HL-60/S4 treated with retinoic acid at 250 ng/mL for 4 days and 3 days (cell line): Measurements from ENCODE around the gene RPL35.

Experiments used
- in situ Hi-C: fragments of 300-500 bp; cut with MboI; formaldehyde crosslinking; loops from 2 replicates; pipeline ENCODE4 v1.7.0; 2022; ENCODE audit warnings: low sequenced_read_pairs

RPL35 gene

GRCh38 chr9:124877021-124877782 is 15.4 kb upstream of the RPL35 start:
- in situ Hi-C loops = no loop called here

- in situ Hi-C loops = no loop called here
These were observed 13.7 kb upstream of the RPL35 start for GRCh38 chr9:124875501-124875900.

GRCh38 chr9:124873664-124874063 is 11.9 kb upstream of the RPL35 start:
- in situ Hi-C loops = no loop called here

- in situ Hi-C loops = no loop called here
These were observed 9.4 kb upstream of the RPL35 start for GRCh38 chr9:124871156-124871561.

- in situ Hi-C loops = no loop called here
These were observed 9.0 kb upstream of the RPL35 start for GRCh38 chr9:124870723-124871122.

- in situ Hi-C loops = no loop called here
These were observed 8.3 kb upstream of the RPL35 start for GRCh38 chr9:124869986-124870560.

- in situ Hi-C loops = no loop called here
These were observed 7.8 kb upstream of the RPL35 start for GRCh38 chr9:124869466-124869985.

GRCh38 chr9:124868511-124869465 is 7.0 kb upstream of the RPL35 start:
- in situ Hi-C loops = no loop called here

GRCh38 chr9:124863371-124863871 is 1.7 kb upstream of the RPL35 start:
- in situ Hi-C loops = no loop called here

- in situ Hi-C loops = no loop called here
These were observed 995 bp downstream of the RPL35 start for GRCh38 chr9:124860582-124861341.

- in situ Hi-C loops = no loop called here
These were observed 1.8 kb downstream of the RPL35 start for GRCh38 chr9:124859803-124860581.

- in situ Hi-C loops = no loop called here
These were observed 3.3 kb downstream of the RPL35 start for GRCh38 chr9:124858330-124859046.

- in situ Hi-C loops = no loop called here
These were observed 4.1 kb downstream of the RPL35 start for GRCh38 chr9:124857533-124858162.

GRCh38 chr9:124855944-124856765 is 5.6 kb downstream of the RPL35 start:
- in situ Hi-C loops = no loop called here

GRCh38 chr9:124855566-124855943 is 6.2 kb downstream of the RPL35 start:
- in situ Hi-C loops = no loop called here

- in situ Hi-C loops = loop anchor here (5.0 kb wide), 1 partner anchor 83 kb away; the partner anchor contains the start of gene NR6A1
These were observed 6.9 kb downstream of the RPL35 start for GRCh38 chr9:124854822-124855221.

GRCh38 chr9:124854161-124854560 is 7.6 kb downstream of the RPL35 start:
- in situ Hi-C loops = loop anchor here (5.0 kb wide), 1 partner anchor 82 kb away; the partner anchor contains the start of gene NR6A1
